Measurements from ENCODE around the gene VEZT.

DNA sequence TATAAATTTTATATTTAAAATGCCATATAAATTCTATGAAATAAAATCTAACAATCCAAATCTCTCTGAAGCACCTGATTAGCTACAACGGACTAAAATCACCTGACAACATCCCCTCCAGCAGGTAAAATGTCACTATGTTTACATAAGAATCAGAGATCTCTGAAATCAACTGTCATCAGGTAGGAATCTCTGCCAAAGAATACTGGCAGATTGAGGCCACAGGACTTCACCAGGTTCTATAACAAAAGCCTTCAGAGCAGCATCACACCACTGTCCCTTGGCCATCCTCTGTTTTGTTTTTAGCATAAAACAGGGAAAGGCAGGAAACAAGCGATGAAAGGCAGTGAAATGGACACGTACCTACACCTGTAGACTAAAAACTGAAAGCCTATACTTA lies 22.5 kb upstream of the VEZT start:
- TF ChIP-seq, protein P1, sequence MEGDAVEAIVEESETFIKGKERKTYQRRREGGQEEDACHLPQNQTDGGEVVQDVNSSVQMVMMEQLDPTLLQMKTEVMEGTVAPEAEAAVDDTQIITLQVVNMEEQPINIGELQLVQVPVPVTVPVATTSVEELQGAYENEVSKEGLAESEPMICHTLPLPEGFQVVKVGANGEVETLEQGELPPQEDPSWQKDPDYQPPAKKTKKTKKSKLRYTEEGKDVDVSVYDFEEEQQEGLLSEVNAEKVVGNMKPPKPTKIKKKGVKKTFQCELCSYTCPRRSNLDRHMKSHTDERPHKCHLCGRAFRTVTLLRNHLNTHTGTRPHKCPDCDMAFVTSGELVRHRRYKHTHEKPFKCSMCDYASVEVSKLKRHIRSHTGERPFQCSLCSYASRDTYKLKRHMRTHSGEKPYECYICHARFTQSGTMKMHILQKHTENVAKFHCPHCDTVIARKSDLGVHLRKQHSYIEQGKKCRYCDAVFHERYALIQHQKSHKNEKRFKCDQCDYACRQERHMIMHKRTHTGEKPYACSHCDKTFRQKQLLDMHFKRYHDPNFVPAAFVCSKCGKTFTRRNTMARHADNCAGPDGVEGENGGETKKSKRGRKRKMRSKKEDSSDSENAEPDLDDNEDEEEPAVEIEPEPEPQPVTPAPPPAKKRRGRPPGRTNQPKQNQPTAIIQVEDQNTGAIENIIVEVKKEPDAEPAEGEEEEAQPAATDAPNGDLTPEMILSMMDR (conservative IDR thresholded peaks at IDR 0.05 in 1 of 2, IDR thresholded peaks at IDR 0.05 in 1 of 2; ENCODE audit: extremely low read depth in 1 of 2, insufficient read depth in 1 of 2, low read depth in 1 of 2, low read length in 2 of 2) = no peak
- no peak for TF ChIP-seq EZH2 (IDR thresholded peaks at IDR 0.05; ENCODE audit: borderline replicate concordance, low read length)
